Hepatocyte (in vitro differentiated cells): ENCODE results near the gene ADAD2.

Source experiments
- CTCF ChIP-seq: fragments of 200-600 bp; sonication (generic); IDR thresholded peaks from 2 replicates; pipeline ENCODE4 v1.5.1; 2016; ENCODE audit warnings: antibody characterized with exemption, mild to moderate bottlenecking; ENCODE audit not compliant: poor library complexity
- EZH2 ChIP-seq: fragments of 200-600 bp; sonication (generic); IDR thresholded peaks from 2 replicates; pipeline ENCODE4 v1.6.1; 2016; ENCODE audit warnings: antibody characterized with exemption, mild to moderate bottlenecking, borderline replicate concordance

- TF ChIP-seq EZH2 (no peak), CTCF (no peak)
Measured at GRCh38 chr16:84224554-84224953, 33.6 kb downstream of the ADAD2 start.
